ENCODE data around the gene MERTK.
"Not testable (repeated sequence)": the region's sequence is repeated elsewhere in the genome, so short reads cannot be mapped to it uniquely, and the experiment has no call there.

The MERTK gene

GRCh38 chr2:111904726-111905474 lies 6.5 kb downstream of the MERTK start:
- Histone ChIP-seq H2AFZ (ENCODE audit: low read length) (no peak overlapping the region), H3K4me3 (ENCODE audit: low read length, poor library complexity, severe bottlenecking) (no peak overlapping the region), H3K79me2 (ENCODE audit: insufficient read depth, low read length) (peaks cover 19% of the 10 kb centered on the region; the same call in 1 of the 2 replicates), H3K9ac (ENCODE audit: low read depth, low read length, poor library complexity, severe bottlenecking) (no peak overlapping the region), H3K4me1 (ENCODE audit: insufficient read depth, low read length, poor library complexity, severe bottlenecking) (peaks cover 39% of the 10 kb centered on the region), H4K20me1 (ENCODE audit: insufficient read depth, low read length, poor library complexity, severe bottlenecking) (no peaks in the 10 kb centered on the region), H3K9me2 (replicated peaks; ENCODE audit: low read depth, low read length) (no peaks in the 10 kb centered on the region), H3K27me3 (ENCODE audit: insufficient read depth, low read length, poor library complexity, severe bottlenecking) (no peaks in the 10 kb centered on the region), H3K9me3 (ENCODE audit: insufficient read depth, low read depth, low read length) (no peaks in the 10 kb centered on the region), H3F3A (ENCODE audit: low read depth) (peaks cover 7% of the 10 kb centered on the region), H3K4me2 (ENCODE audit: low read depth, low read length, poor library complexity, severe bottlenecking) (no peak overlapping the region), H3K36me3 (ENCODE audit: insufficient read depth, low read length) (no peaks in the 10 kb centered on the region)
- TF ChIP-seq CTCF (conservative IDR thresholded peaks at IDR 0.05; ENCODE audit: low read length) (no peak), EZH2phosphoT487 (IDR thresholded peaks at IDR 0.05; ENCODE audit: borderline replicate concordance) (no peak)

- not testable (repeated sequence) for H4K20me1 ChIP-seq (ENCODE audit: insufficient read depth, low read length, poor library complexity, severe bottlenecking); H3F3A ChIP-seq (ENCODE audit: low read depth); H3K36me3 ChIP-seq (ENCODE audit: insufficient read depth, low read length); H3K9me2 ChIP-seq (replicated peaks; ENCODE audit: low read depth, low read length); H3K9me3 ChIP-seq (ENCODE audit: insufficient read depth, low read depth, low read length); H2AFZ ChIP-seq (ENCODE audit: low read length); H3K27me3 ChIP-seq (ENCODE audit: insufficient read depth, low read length, poor library complexity, severe bottlenecking)
- peak overlapping the region; percentile 51 for H3K4me3 ChIP-seq (ENCODE audit: low read length, poor library complexity, severe bottlenecking)
- H3K4me2 ChIP-seq (ENCODE audit: low read depth, low read length, poor library complexity, severe bottlenecking) = peak overlapping the region; percentile 72
- H3K4me1 ChIP-seq (ENCODE audit: insufficient read depth, low read length, poor library complexity, severe bottlenecking) = peaks cover 34% of the 10 kb centered on the region
- H3K79me2 ChIP-seq (ENCODE audit: insufficient read depth, low read length) = peaks cover 19% of the 10 kb centered on the region; the same call in 1 of the 2 replicates
- peak overlapping the region; percentile 59 for H3K9ac ChIP-seq (ENCODE audit: low read depth, low read length, poor library complexity, severe bottlenecking)
Observed at GRCh38 chr2:111905475-111905869, 7.1 kb downstream of the MERTK start.

GRCh38 chr2:111905990-111906735 lies 7.8 kb downstream of the MERTK start:
- H3K4me3 ChIP-seq (ENCODE audit: low read length, poor library complexity, severe bottlenecking) = peak overlapping the region; percentile 51
- H4K20me1 ChIP-seq (ENCODE audit: insufficient read depth, low read length, poor library complexity, severe bottlenecking) = no peaks in the 10 kb centered on the region
- peak overlapping the region; percentile 59 for H3K9ac ChIP-seq (ENCODE audit: low read depth, low read length, poor library complexity, severe bottlenecking)
- no peaks in the 10 kb centered on the region for H3K9me3 ChIP-seq (ENCODE audit: insufficient read depth, low read depth, low read length)
- H3K4me1 ChIP-seq (ENCODE audit: insufficient read depth, low read length, poor library complexity, severe bottlenecking) = peaks cover 32% of the 10 kb centered on the region
- H3K79me2 ChIP-seq (ENCODE audit: insufficient read depth, low read length) = peaks cover 19% of the 10 kb centered on the region; the same call in 1 of the 2 replicates
- no peaks in the 10 kb centered on the region for H3F3A ChIP-seq (ENCODE audit: low read depth)
- TF ChIP-seq CTCF (conservative IDR thresholded peaks at IDR 0.05; ENCODE audit: low read length) (no peak), EZH2phosphoT487 (IDR thresholded peaks at IDR 0.05; ENCODE audit: borderline replicate concordance) (no peak)
- H3K36me3 ChIP-seq (ENCODE audit: insufficient read depth, low read length) = no peaks in the 10 kb centered on the region
- peak overlapping the region; percentile 76 for H2AFZ ChIP-seq (ENCODE audit: low read length)
- peak overlapping the region; percentile 72 for H3K4me2 ChIP-seq (ENCODE audit: low read depth, low read length, poor library complexity, severe bottlenecking)
- H3K9me2 ChIP-seq (replicated peaks; ENCODE audit: low read depth, low read length) = no peaks in the 10 kb centered on the region
- no peaks in the 10 kb centered on the region for H3K27me3 ChIP-seq (ENCODE audit: insufficient read depth, low read length, poor library complexity, severe bottlenecking)

All from Loucy (cell line).